ENCODE measurements around the gene MYO7B. TPM values are rescaled to one million over a fixed set of nuclear protein-coding genes. Genes with fewer than 3 reads are reported as not detected.

Gene MYO7B
- total RNA-seq, 6 donors from 2014 or later = 1.2 to 6.1 (median 3.1) TPM

GRCh38 chr2:127669056-127669455 is 133.6 kb downstream of the MYO7B start:
- peaks cover 0 to 3% (median 0%) of the 10 kb centered on the region in 4 donors for H3K36me3 ChIP-seq
- DNase-seq (no peak), ATAC-seq (ENCODE audit: low FRiP score in 2 of 2) (no peak)
- peak overlapping the region in 2 of 4 donors; percentile 3 to 53 for H3K27ac ChIP-seq
- H3K9me3 ChIP-seq = no peaks in the 10 kb centered on the region
- peaks cover 12 to 24% (median 16%) of the 10 kb centered on the region in 4 donors for H3K4me1 ChIP-seq
- no peak for TF ChIP-seq CTCF (IDR thresholded peaks at IDR 0.05)
- peaks cover 0 to 3% (median 0%) of the 10 kb centered on the region in 4 donors for H3K27me3 ChIP-seq
- WGBS, 2 donors = 72 to 73% methylated on average over 7 of the region's 7 CpGs
- H3K4me3 ChIP-seq = no peak overlapping the region

GRCh38 chr2:127670055-127670956 is 134.8 kb downstream of the MYO7B start:
- peak overlapping the region in 2 of 4 donors; percentile 43 to 87 for H3K27ac ChIP-seq
- no peak for TF ChIP-seq CTCF (IDR thresholded peaks at IDR 0.05)
- no peak for TF ChIP-seq POLR2A (IDR thresholded peaks at IDR 0.05)
- TF ChIP-seq EP300 (IDR thresholded peaks at IDR 0.05) = no peak
- no peak for TF ChIP-seq POLR2AphosphoS5 (IDR thresholded peaks at IDR 0.05)
- peak overlapping the region in 1 of 4 donors; percentile 91 for H3K4me3 ChIP-seq
- H3K4me1 ChIP-seq = peaks cover 11 to 27% (median 17%) of the 10 kb centered on the region in 4 donors
- H3K27me3 ChIP-seq = peaks cover 0 to 7% (median 0%) of the 10 kb centered on the region in 4 donors
- H3K9me3 ChIP-seq = no peaks in the 10 kb centered on the region
- DNase-seq (no peak), ATAC-seq (ENCODE audit: low FRiP score in 2 of 2) (no peak)
- 75 to 76% methylated on average over 10 of the region's 10 CpGs for WGBS, 2 donors
- H3K36me3 ChIP-seq = peaks cover 0 to 3% (median 0%) of the 10 kb centered on the region in 4 donors

GRCh38 chr2:127670957-127671290 is 135.4 kb downstream of the MYO7B start:
- no peak for DNase-seq
- TF ChIP-seq CTCF (IDR thresholded peaks at IDR 0.05) (no peak), POLR2AphosphoS5 (IDR thresholded peaks at IDR 0.05) (no peak), EP300 (IDR thresholded peaks at IDR 0.05) (no peak)
- Histone ChIP-seq H3K27me3 (peaks cover 0 to 7% (median 0%) of the 10 kb centered on the region in 4 donors), H3K9me3 (no peaks in the 10 kb centered on the region), H3K4me3 (peak overlapping the region in 2 of 4 donors; percentile 62 to 91), H3K27ac (peak overlapping the region in 2 of 4 donors; percentile 43 to 87), H3K4me1 (peaks cover 6 to 30% (median 22%) of the 10 kb centered on the region in 4 donors), H3K36me3 (peaks cover 0 to 3% (median 0%) of the 10 kb centered on the region in 4 donors)
- ATAC-seq (ENCODE audit: low FRiP score in 2 of 2) = no peak
- 66 to 93% methylated on average over 4 to 5 of the region's 5 CpGs for WGBS, 2 donors

- Histone ChIP-seq H3K4me3 (peak overlapping the region in 3 of 4 donors; percentile 57 to 91 (median 62)), H3K9me3 (no peaks in the 10 kb centered on the region), H3K27me3 (peaks cover 0 to 7% (median 0%) of the 10 kb centered on the region in 4 donors), H3K36me3 (peaks cover 0 to 3% (median 0%) of the 10 kb centered on the region in 4 donors), H3K27ac (peak overlapping the region; percentile 87 to 94 (median 89)), H3K4me1 (peaks cover 8 to 33% (median 27%) of the 10 kb centered on the region in 4 donors)
- peak in 1 of 4 donors; percentile 10 for TF ChIP-seq EP300 (IDR thresholded peaks at IDR 0.05)
- TF ChIP-seq CTCF (IDR thresholded peaks at IDR 0.05) = no peak
- TF ChIP-seq POLR2AphosphoS5 (IDR thresholded peaks at IDR 0.05) = peak in 1 of 2 donors; percentile 39
- TF ChIP-seq POLR2A (IDR thresholded peaks at IDR 0.05) = no peak
- peak in 1 of 2 donors; percentile 39 for DNase-seq
- 68 to 79% methylated on average over 11 to 14 of the region's 14 CpGs for WGBS, 2 donors
- no peak for ATAC-seq (ENCODE audit: low FRiP score in 2 of 2)
These were observed 136.2 kb downstream of the MYO7B start for GRCh38 chr2:127671557-127672302.

Data from upper lobe of left lung (tissue), 6 donors.